ENCODE data around the gene ANKRD13D.

ANKRD13D gene

GRCh38 chr11:67285541-67286498, 3.3 kb upstream of the ANKRD13D start:
- DNase-seq, result no peak

- peak in 4 of 56 donors; percentile 26 to 50 (median 38) for DNase-seq
Measured at GRCh38 chr11:67286621-67287333, 2.3 kb upstream of the ANKRD13D start.

- DNase-seq, result no peak
Measured at GRCh38 chr11:67287355-67288197, 1.5 kb upstream of the ANKRD13D start.

GRCh38 chr11:67288198-67288451, 978 bp upstream of the ANKRD13D start:
- peak in 1 of 56 donors; percentile 36 for DNase-seq

GRCh38 chr11:67288452-67289225, 464 bp upstream of the ANKRD13D start:
- peak in 51 of 56 donors; percentile 35 to 92 (median 76) for DNase-seq

GRCh38 chr11:67289651-67290479, 762 bp downstream of the ANKRD13D start:
- DNase-seq, result no peak

- DNase-seq, result no peak
Measured at GRCh38 chr11:67290801-67291200, 1.7 kb downstream of the ANKRD13D start.

GRCh38 chr11:67291481-67292381, 2.6 kb downstream of the ANKRD13D start:
- DNase-seq, result no peak

- DNase-seq, result no peak
Measured at GRCh38 chr11:67292671-67293070, 3.6 kb downstream of the ANKRD13D start.

- DNase-seq, result no peak
Measured at GRCh38 chr11:67293090-67293489, 4.0 kb downstream of the ANKRD13D start.

GRCh38 chr11:67295846-67296245, 6.7 kb downstream of the ANKRD13D start:
- no peak for DNase-seq

GRCh38 chr11:67298786-67299185, 9.7 kb downstream of the ANKRD13D start:
- no peak for DNase-seq

GRCh38 chr11:67299471-67300191, 10.5 kb downstream of the ANKRD13D start:
- DNase-seq, result no peak

- DNase-seq, result no peak
Measured at GRCh38 chr11:67300256-67300755, 11.2 kb downstream of the ANKRD13D start.

- no peak for DNase-seq
Measured at GRCh38 chr11:67300756-67301312, 11.7 kb downstream of the ANKRD13D start.

- DNase-seq, result no peak
Measured at GRCh38 chr11:67301313-67301921, 12.3 kb downstream of the ANKRD13D start.

- peak in 8 of 56 donors; percentile 17 to 43 (median 33) for DNase-seq
Measured at GRCh38 chr11:67301951-67302516, 12.9 kb downstream of the ANKRD13D start.
